ENCODE measurements around the gene CCDC87. TPM values are rescaled to one million over a fixed set of nuclear protein-coding genes. Genes with fewer than 3 reads are reported as not detected.
"Not testable (repeated sequence)": the region's sequence is repeated elsewhere in the genome, so short reads cannot be mapped to it uniquely, and the experiment has no call there.

CCDC87 gene
- total RNA-seq, result not detected

DNA sequence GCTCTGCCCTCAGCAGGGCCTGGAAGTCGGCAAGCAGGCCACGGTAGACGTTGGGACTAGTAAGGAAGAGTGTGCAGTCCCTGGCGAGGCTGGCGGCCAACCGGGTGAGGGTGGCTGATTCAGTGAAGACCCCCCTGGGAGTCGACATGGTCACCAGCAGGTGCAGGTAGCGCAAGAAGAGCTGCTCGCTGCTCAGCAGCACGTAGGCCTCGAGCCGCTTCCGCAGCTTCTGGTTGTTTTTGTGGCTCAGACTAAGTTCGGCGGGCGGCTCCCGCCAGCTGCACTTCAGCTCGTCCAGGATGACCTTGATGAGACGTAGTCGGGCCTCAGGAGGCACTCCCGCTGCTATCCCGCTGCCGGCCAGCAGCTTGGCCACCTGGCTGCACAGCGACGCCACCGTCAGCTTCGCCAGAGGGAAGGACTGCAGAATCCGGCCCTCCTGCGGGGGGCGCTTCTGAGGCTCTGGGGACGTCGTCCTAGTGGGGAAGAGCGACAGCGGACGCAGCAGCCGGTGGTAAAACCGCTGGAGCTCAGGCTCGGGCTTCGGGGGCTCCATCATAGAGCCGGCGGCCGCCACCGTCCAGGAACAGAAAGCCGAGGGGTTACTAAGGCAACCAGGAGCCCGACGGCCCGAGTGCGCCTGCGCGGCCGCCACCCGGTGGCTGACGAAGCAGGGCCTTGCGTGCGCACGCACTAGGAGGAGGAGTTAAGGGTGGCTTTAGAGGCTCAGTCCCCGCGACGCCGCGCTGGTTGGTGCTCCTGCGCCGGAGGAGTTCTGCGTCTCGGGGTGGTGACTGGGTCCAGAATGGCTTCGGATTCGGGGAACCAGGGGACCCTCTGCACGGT is at the start of gene CCDC87, which contains the start of gene CCS:
CCDC87 (minus strand) TSS at position 607 of the 846 bp plus-strand sequence; CDS start at position 559, 48 bp downstream.
CCS (plus strand) TSS at position 729 of the 846 bp plus-strand sequence; CDS start at position 806, 77 bp downstream.
- no peaks in the 10 kb centered on the region for H3K9me3 Mint-ChIP-seq
- peak; percentile 99 for DNase-seq
- peaks cover 3% of the 10 kb centered on the region for H3K36me3 Mint-ChIP-seq (ENCODE audit: low read depth)
- peak within 1 kb of the TSS; percentile 100 for H3K4me3 Mint-ChIP-seq
- H3K27ac Mint-ChIP-seq, result peak within 1 kb of the TSS; percentile 92
- H3K27me3 Mint-ChIP-seq, result no peaks in the 10 kb centered on the region
- peaks cover 37% of the 10 kb centered on the region for H3K4me1 Mint-ChIP-seq
- ChIA-PET CTCF (interaction anchor here (0.8 to 2.7 kb wide), 14 partner anchors 9 to 113 kb away, joined by 3 to 24 read pairs (median 4); partner anchors contain the start of genes ACTN3, DPP3, RBM14 and RBM4), POLR2A (interaction anchor here (1.3 to 7.6 kb wide), 4 partner anchors 14 to 85 kb away, joined by 3 to 86 read pairs (median 26); partner anchors contain the start of genes RBM14, RBM4 and RBM4B)

- Mint-ChIP-seq H3K27me3 (no peaks in the 10 kb centered on the region), H3K27ac (no peak overlapping the region)
- POLR2A ChIA-PET, result interaction anchor here (1.2 to 9.3 kb wide), 3 partner anchors 19 to 25 kb away, joined by 3 to 125 read pairs (median 18); no protein-coding TSS in a partner anchor
Measured at GRCh38 chr11:66641834-66642233, 49.0 kb upstream of the CCDC87 start.

GRCh38 chr11:66639814-66640340 is 47.0 kb upstream of the CCDC87 start:
- CTCF ChIA-PET, result interaction anchor here (2.4 kb wide), 1 partner anchor 47 kb away, joined by 8 read pairs; the partner anchor contains the start of genes CCDC87 and CCS
- peaks cover 77% of the 10 kb centered on the region for H3K36me3 Mint-ChIP-seq (ENCODE audit: low read depth)
- POLR2A ChIA-PET, result interaction anchor here (1.0 to 9.3 kb wide), 13 partner anchors 10 to 600 kb away, joined by 3 to 125 read pairs (median 18); partner anchors contain the start of genes ACTN3, CCDC87, CCS and DPP3
- not testable (repeated sequence) for H3K9me3 Mint-ChIP-seq, DNase-seq, H3K27me3 Mint-ChIP-seq
- H3K27ac Mint-ChIP-seq, result peak overlapping the region; percentile 91
- peaks cover 72% of the 10 kb centered on the region for H3K4me1 Mint-ChIP-seq
- H3K4me3 Mint-ChIP-seq, result peak overlapping the region; percentile 91

More at GRCh38 chr11:66641834-66642233, 49.0 kb upstream of the CCDC87 start:
- peaks cover 96% of the 10 kb centered on the region for H3K36me3 Mint-ChIP-seq (ENCODE audit: low read depth)
- H3K4me1 Mint-ChIP-seq, result peaks cover 87% of the 10 kb centered on the region
- H3K9me3 Mint-ChIP-seq, result no peaks in the 10 kb centered on the region
- H3K4me3 Mint-ChIP-seq, result peak overlapping the region; percentile 45
- no peak for DNase-seq
- CTCF ChIA-PET, result interaction anchor here (1.6 kb wide), 1 partner anchor 12 kb away, joined by 3 read pairs; no protein-coding TSS in a partner anchor

GRCh38 chr11:66639066-66639813 is 46.4 kb upstream of the CCDC87 start:
- no peaks in the 10 kb centered on the region for H3K27me3 Mint-ChIP-seq
- peak overlapping the region; percentile 91 for H3K27ac Mint-ChIP-seq
- no peaks in the 10 kb centered on the region for H3K9me3 Mint-ChIP-seq
- peaks cover 68% of the 10 kb centered on the region for H3K4me1 Mint-ChIP-seq
- DNase-seq, result peak; percentile 34
- ChIA-PET POLR2A (interaction anchor here (1.2 to 9.3 kb wide), 24 partner anchors 9 to 600 kb away, joined by 3 to 125 read pairs (median 8); partner anchors contain the start of genes ACTN3, BBS1, CCDC87 and CCS), CTCF (interaction anchor here (0.9 to 3.2 kb wide), 13 partner anchors 9 to 230 kb away, joined by 3 to 26 read pairs (median 7); partner anchors contain the start of genes CCDC87, CCS, RBM14 and RBM4B)
- H3K4me3 Mint-ChIP-seq, result peak overlapping the region; percentile 91
- H3K36me3 Mint-ChIP-seq (ENCODE audit: low read depth), result peaks cover 77% of the 10 kb centered on the region

DNA sequence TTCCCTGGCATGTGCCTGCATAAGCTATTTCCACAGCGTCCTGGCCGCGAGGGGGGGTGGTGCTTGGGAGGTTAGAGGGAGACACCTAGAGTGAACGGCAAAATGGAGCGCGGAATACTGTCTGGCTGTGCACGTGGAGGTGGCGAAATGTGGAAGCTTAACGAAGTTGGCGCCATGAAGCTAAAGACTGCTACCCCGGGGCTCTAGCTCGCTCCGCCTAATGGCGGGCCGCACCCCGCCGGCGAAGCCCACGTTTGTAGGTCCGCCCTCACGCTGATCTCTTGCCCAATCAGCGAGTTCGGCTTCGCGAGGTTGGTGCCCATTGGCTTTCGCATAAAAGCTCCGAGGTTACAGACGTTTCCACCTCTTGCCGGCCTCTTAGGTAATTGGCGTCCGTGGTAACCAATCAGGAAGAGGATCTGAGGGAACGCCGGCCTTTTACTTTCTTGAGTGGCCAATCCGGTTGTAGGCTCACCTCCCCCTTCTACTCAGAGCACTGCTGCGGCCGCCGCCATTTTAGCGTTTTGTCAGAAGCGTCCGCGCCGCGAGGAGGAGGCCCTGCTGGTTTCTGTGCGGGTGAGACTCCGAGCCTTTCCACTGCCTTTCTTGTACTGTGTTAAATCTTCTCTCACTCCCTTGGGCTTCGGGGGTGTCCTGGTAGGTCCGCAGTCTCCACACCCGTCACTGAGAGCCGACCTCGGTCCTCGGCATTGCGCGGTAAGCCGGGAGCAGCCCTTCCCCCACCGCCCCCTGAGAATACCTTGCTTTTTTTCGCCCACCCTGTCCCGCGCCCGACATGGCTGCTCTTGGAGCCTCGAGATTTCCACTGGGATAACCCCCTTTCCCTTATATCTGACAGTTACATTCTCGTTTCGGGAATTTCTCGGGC is 45.6 kb upstream of the CCDC87 start, which contains the start of gene RBM4:
RBM4 (plus strand) TSS at position 527 of the 889 bp plus-strand sequence. CDS start 1,009 bp downstream, outside the sequence.
- POLR2A ChIA-PET, result interaction anchor here (0.7 to 9.3 kb wide), 32 partner anchors 8 to 601 kb away, joined by 3 to 125 read pairs (median 4); partner anchors contain the start of genes ACTN3, BBS1, BRMS1 and CCDC87
- peaks cover 71% of the 10 kb centered on the region for H3K36me3 Mint-ChIP-seq (ENCODE audit: low read depth)
- CTCF ChIA-PET, result interaction anchor here (0.7 to 3.2 kb wide), 21 partner anchors 9 to 349 kb away, joined by 3 to 26 read pairs (median 4); partner anchors contain the start of genes CCDC87, CCS, PC and RBM14
- peak; percentile 98 for DNase-seq
- no peaks in the 10 kb centered on the region for H3K27me3 Mint-ChIP-seq
- H3K4me3 Mint-ChIP-seq, result peak within 1 kb of the TSS; percentile 91
- H3K4me1 Mint-ChIP-seq, result peaks cover 60% of the 10 kb centered on the region
- peak within 1 kb of the TSS; percentile 91 for H3K27ac Mint-ChIP-seq
- no peaks in the 10 kb centered on the region for H3K9me3 Mint-ChIP-seq

DNA sequence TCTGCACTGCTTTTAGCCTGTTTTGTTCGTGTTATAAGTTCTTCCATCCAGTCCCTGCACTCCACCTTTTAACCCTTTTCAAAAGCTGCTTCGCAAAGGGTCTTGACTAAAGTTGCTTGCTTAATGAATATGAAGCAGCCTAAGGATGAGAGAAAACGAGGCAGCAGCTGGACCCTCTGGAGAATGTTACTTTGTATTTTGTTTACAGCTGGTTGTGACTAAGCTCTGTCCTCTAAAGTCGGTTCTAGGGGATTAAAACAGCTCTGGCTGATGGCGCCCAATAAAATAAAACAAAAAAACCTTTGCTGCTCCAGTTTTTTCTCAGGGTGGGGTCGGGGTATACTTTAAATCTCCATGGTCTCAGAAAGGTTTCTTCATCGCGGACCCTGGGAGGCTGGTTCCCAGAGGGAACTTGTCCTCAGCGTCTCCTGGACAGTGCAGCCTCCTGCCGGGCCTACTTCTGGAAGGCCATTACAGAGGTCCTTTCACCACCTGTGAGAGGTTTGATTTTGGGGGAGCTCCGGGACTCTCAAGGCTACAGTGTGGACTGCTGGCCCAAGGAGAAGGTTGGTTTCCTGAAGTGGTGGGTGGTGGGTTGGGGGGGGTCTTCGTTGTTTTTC is 44.8 kb upstream of the CCDC87 start:
- Mint-ChIP-seq H3K36me3 (ENCODE audit: low read depth) (peaks cover 68% of the 10 kb centered on the region), H3K27me3 (no peaks in the 10 kb centered on the region), H3K4me3 (peak overlapping the region; percentile 91), H3K27ac (peak overlapping the region; percentile 91), H3K9me3 (no peaks in the 10 kb centered on the region), H3K4me1 (peaks cover 53% of the 10 kb centered on the region)
- ChIA-PET CTCF (interaction anchor here (0.6 to 3.2 kb wide), 21 partner anchors 8 to 1173 kb away, joined by 3 to 26 read pairs (median 4); partner anchors contain the start of genes CCDC87, CCS, PC and RBM14), POLR2A (interaction anchor here (0.7 to 9.3 kb wide), 28 partner anchors 7 to 293 kb away, joined by 3 to 125 read pairs (median 6); partner anchors contain the start of genes ACTN3, BBS1, BRMS1 and CCDC87)
- no peak for DNase-seq

GRCh38 chr11:66636411-66636810 is 43.5 kb upstream of the CCDC87 start:
- H3K27me3 Mint-ChIP-seq, result no peaks in the 10 kb centered on the region
- ChIA-PET CTCF (interaction anchor here (1.4 to 3.2 kb wide), 3 partner anchors 9 to 41 kb away, joined by 4 to 26 read pairs (median 7); partner anchors contain the start of gene RBM4B), POLR2A (interaction anchor here (0.7 to 9.3 kb wide), 5 partner anchors 9 to 45 kb away, joined by 3 to 125 read pairs (median 45); partner anchors contain the start of genes CCDC87, CCS and RBM14)
- no peak overlapping the region for H3K4me3 Mint-ChIP-seq
- H3K4me1 Mint-ChIP-seq, result peaks cover 45% of the 10 kb centered on the region
- H3K36me3 Mint-ChIP-seq (ENCODE audit: low read depth), result peaks cover 64% of the 10 kb centered on the region
- H3K9me3 Mint-ChIP-seq, result no peaks in the 10 kb centered on the region
- H3K27ac Mint-ChIP-seq, result no peak overlapping the region
- DNase-seq, result no peak

- DNase-seq, result no peak
- H3K36me3 Mint-ChIP-seq (ENCODE audit: low read depth), result peaks cover 54% of the 10 kb centered on the region
- peaks cover 22% of the 10 kb centered on the region for H3K4me1 Mint-ChIP-seq
- no peak overlapping the region for H3K27ac Mint-ChIP-seq
- CTCF ChIA-PET, result no interaction called here
- no peaks in the 10 kb centered on the region for H3K9me3 Mint-ChIP-seq
- no peaks in the 10 kb centered on the region for H3K27me3 Mint-ChIP-seq
- H3K4me3 Mint-ChIP-seq, result no peak overlapping the region
- POLR2A ChIA-PET, result interaction anchor here (1.5 to 1.9 kb wide), 3 partner anchors 8 to 16 kb away, joined by 5 to 15 read pairs (median 5); partner anchors contain the start of gene RBM14
Measured at GRCh38 chr11:66632952-66633351, 40.1 kb upstream of the CCDC87 start.

DNA sequence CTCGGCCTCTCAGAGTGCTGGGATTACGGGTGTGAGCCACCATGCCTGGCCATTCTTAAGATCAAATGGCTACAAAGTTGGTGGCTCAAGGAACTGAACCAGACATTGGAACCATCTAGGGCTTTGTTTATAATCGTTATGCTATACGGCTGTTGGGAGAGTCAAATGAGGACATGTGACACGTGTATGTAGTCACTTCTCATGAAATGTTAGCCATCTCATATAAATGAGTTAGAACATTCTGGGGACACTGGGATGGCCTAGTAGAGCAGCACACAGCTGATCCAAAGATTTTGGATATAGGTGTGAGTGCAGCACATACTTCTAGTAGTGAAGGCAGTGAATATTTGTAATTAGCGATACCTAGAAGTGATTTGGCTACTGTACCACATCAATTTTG is 39.0 kb upstream of the CCDC87 start:
- POLR2A ChIA-PET, result no interaction called here
- Mint-ChIP-seq H3K9me3 (no peaks in the 10 kb centered on the region), H3K27me3 (no peaks in the 10 kb centered on the region), H3K27ac (no peak overlapping the region), H3K4me3 (no peak overlapping the region), H3K4me1 (peaks cover 14% of the 10 kb centered on the region), H3K36me3 (ENCODE audit: low read depth) (peaks cover 56% of the 10 kb centered on the region)
- CTCF ChIA-PET, result no interaction called here
- no peak for DNase-seq

DNA sequence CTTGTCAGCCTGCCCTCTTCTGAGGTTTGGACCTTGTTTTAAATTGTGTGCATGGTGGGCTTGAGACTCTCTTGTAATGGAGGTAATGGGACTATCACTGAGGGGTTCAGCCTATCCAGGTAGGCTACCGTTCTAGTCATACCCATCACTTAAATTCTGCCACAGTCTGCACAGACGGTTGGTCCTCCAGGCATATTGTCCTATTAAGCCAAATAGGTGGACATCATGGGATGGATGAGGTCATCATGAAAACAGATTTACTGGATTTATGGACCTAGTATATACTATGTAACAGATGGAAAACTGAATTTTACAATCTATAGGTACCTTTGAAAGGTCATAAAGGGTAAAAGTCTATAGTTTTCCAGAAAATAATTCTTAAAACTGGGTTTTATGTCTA is 36.5 kb upstream of the CCDC87 start:
- peaks cover 73% of the 10 kb centered on the region for H3K36me3 Mint-ChIP-seq (ENCODE audit: low read depth)

More for the DNA sequence above, 36.5 kb upstream of the CCDC87 start:
- Mint-ChIP-seq H3K4me3 (no peak overlapping the region), H3K27ac (no peak overlapping the region), H3K9me3 (no peaks in the 10 kb centered on the region), H3K27me3 (no peaks in the 10 kb centered on the region), H3K4me1 (peaks cover 9% of the 10 kb centered on the region)
- CTCF ChIA-PET, result interaction anchor here (0.5 to 1.4 kb wide), 3 partner anchors 9 to 23 kb away, joined by 3 to 6 read pairs (median 3); partner anchors contain the start of gene RBM4
- POLR2A ChIA-PET, result interaction anchor here (1.3 to 7.3 kb wide), 4 partner anchors 9 to 48 kb away, joined by 3 to 39 read pairs (median 8); partner anchors contain the start of genes RBM14, RBM4 and RBM4B
- no peak for DNase-seq

All from activated CD4-positive, alpha-beta memory T cell treated with anti-CD3 and anti-CD28 coated beads, Interleukin-2, amount 10 ng/mL, durations not matched to agents 7 days and 5 days (primary cell).